Superior temporal gyrus (tissue), 1 donor: ENCODE measurements around the gene TIMM50.
"Not testable (repeated sequence)": the region's sequence is repeated elsewhere in the genome, so short reads cannot be mapped to it uniquely, and the experiment has no call there.

Experiments
- DNase-seq: peaks from one replicate; pipeline ENCODE4 v3.0.0-alpha.2; 2016; ENCODE audit errors: extremely low spot score

Gene TIMM50

DNA sequence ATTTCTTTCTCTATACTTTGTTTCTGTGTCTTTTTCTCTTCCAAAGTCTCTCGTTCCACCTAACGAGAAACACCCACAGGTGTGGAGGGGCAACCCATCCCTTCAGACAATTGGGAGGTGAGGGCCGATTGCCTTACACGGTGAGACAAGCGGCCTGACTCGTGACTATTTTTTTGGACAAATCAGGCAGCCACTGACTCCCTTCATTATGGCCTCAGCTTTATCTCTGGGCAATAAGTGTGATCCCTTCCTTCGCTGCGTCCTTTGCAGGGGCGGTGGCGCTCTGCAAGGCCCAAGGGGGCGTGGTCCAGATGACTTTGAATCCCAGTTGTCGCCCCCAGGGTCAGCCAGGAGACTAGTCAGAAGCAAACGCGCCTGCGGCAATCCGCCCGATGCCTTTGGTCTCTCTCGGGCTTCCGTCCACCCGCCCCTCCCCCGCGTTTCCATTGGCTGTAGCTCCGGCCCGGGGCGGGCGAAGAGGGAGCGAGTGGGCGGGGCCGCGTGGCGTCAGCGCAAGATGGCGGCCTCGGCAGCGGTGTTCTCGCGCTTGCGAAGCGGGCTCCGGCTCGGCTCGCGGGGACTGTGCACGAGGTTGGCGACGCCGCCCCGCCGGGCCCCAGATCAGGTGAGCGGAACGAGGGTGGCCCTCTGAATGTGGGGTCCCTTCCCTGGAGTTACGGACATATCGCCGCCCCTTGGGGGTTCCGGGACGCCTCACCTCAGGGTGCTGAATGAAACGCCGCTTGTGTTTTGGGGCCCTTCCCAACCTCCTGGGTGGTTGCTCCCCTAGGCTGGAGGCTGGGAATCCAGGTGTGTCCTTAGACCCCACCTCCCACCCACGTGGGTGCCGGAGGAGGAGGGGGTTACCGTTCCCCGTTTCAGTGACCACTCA lies at the start of gene TIMM50:
TSS of gene TIMM50 (plus strand) at position 502 of the 892 bp plus-strand sequence. CDS start at position 518, 16 bp downstream.
- DNase-seq = peak; percentile 96

DNA sequence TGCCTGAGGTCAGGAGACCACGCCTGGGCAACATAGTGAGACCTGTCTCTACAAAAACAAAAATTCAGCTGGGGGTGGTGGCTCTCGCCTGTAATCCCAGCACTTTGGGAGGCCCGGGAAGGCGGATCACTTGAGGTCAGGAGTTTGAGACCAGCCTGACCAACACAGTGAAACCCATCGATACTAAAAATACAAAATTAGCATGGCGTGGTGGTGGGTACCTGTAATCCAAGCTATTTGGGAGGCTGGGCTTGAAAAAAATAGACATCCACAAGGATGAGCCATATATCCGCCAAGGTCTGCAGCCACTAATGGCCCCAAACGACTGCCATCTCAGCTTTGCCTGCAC lies 48.0 kb upstream of the TIMM50 start:
- no peak for DNase-seq

GRCh38 chr19:39433480-39434079 lies 47.1 kb upstream of the TIMM50 start:
- no peak for DNase-seq

- DNase-seq = no peak
Observed at GRCh38 chr19:39434123-39435076, 46.2 kb upstream of the TIMM50 start.

DNA sequence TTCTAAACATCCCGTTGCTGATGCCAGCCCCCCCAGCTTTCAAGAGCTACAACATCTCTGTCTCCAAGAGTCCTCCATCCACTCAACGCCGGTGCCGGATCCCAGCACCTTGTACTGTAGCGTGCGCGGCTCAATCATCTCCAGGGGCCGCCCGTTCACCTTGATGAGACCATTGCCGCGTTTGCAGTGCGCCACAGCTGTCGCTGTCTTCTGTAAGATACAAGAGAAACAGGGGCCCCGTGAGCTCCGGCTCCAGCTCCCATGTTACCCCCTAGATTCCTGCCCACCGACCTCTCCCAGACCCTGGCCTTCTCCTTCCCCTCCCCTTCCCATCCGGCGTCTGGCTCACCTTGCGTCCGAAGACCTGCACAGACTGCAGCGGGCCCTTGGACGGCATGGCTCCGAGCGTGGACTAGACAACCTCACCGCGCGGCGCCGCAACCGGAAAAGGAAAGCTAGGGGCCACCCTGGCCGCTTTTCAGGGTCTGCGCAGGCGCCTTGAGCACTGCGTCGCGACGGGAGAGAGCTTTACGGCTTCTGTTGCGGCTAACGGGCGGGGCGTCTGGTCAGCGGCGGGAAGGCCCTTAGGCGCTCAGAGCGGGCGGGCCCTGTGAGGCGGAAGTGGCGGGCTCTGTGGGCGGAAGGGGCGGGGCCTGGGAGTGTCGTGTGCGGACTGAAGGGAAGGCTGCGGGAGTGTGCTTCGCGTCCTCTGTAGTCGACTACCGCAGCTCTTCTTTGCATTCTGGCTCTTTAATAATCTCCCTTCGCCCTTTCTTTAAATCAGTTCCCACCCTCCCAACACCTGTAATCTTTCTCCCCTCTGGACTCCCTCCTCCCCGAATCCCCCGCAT lies 44.9 kb upstream of the TIMM50 start, which contains the start of gene RPS16:
TSS of gene RPS16 (minus strand) at position 451 of the 851 bp plus-strand sequence. CDS start at position 397, 54 bp downstream.
- DNase-seq = peak; percentile 99

DNA sequence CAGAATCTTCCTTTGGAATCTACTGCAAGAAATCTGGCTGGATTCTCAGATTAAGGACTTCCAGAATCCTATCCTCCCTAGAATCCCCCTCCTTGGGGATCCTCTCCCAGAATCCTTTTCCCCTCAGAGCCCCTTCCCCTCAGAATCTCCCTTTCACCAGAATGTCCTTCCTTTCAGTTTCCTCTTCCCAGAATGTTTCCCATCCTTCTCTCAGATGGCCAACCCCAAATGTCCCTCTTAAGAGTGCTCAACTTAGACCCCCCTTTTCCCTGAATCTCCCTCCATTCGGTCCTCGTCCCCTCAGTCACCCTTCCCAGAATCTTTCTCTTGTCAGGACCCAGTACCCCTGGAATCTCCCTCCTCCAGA lies 44.3 kb upstream of the TIMM50 start:
- no peak for DNase-seq

DNA sequence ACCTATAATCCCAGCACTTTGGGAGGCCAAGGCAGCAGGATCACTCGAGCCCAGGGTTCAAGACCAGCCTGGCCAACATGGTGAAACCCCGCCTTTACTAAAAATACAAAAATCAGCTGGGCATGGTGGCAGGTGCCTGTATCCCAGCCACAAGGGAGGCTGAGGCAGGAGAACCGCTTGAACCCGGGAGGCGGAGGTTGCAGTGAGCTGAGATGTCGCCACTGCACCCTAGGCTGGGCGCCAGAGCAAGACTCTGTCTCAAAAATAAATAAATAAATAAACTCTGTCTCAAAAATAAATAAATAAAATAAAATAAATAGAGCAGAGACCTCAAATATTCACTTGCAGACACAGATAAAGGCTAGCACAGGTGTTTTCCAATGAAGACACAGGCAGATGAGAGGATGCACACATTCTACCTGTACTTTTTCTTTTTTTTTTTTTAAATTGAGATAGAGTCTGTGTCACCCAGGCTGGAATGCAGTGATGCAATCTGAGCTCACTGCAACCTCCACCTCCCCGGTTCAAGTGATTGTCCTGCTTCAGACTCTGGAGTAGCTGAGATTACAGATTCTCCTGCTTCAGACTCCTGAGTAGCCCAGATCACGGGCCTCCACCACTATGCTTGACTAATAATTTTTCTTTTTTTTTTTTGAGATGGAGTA lies 42.2 kb upstream of the TIMM50 start:
- no peak for DNase-seq

- DNase-seq = no peak
Observed at GRCh38 chr19:39444598-39445195, 35.9 kb upstream of the TIMM50 start.

DNA sequence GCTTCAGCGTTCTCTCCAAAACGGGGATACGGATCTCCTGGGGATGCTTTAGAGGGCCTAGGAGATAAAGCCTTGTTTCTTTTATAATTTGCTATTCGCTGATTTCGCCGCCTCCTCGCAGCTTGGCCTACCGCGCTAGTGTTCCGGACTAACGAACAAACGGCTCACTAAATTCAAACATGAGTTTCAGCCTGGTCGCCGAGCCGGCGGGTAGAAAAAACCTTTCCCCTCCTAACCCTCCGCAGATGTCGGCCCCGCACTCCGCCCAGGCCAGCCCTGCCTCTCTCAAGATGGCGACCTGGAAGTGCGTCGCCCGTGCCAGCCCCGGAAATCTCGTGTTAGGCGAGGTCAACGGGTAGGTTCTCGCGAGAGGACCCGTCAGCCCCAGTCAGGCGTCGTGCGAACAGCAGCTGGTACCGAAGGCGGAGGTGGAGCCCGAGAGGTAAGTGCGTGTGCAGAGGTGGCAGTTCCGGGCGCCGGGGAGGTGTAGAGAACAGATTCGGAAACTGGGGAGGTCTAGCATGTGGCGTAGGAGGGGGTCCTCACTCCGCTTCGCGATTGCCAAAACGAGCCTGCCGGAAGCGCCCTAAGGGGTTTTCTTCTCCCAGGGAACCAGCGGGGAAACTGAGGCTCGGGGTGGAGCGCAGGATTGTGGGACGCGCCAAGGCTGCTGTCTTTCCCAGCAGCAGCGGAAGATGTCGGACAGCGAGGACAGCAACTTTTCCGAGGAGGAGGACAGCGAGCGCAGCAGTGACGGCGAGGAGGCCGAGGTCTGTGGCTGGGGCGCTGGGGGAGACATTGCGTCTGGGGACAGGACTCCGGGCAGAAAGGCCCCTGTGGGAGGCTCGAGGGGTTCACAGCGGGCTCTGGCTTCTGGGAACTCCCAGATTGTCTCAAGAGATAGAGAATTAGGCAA lies 35.2 kb upstream of the TIMM50 start, which contains the start of gene SUPT5H:
TSS of gene SUPT5H (plus strand) at position 387 of the 916 bp plus-strand sequence. CDS start at position 696, 309 bp downstream.
- DNase-seq = peak; percentile 97

DNA sequence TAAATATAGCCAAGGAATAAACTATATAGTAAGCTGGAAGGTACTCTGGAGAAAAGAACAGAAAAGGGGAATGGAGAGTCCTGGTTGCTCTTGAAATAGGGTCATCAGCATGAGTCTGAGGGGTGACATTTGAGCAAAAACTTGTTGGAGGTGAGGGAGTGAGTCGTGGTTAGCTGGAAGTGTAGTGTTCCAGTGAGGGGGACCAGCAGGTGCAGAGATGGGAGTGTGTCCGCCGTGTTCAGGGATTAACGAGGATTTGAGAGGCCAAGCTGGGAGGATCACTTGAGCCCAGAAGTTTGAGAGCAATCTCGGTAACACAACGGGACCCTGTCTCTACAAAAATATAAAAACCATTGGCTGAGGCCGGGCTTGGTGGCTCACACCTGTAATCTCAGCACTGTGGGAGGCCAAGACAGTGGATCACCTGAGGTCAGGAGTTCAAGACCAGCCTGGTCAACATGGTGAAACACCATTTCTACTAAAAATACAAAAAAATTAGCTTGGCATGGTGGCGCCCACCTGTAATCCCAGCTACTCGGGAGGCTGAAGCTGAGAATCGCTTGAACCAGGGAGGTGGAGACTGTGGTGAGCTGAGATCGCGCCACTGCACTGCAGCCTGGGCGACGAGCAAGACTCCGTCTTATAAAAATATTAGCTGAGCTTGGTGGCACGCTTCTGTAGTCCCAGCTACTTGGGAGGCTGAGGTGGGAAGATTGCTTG lies 34.1 kb upstream of the TIMM50 start:
- DNase-seq = no peak

- no peak for DNase-seq
Observed at GRCh38 chr19:39448271-39448670, 32.4 kb upstream of the TIMM50 start.

DNA sequence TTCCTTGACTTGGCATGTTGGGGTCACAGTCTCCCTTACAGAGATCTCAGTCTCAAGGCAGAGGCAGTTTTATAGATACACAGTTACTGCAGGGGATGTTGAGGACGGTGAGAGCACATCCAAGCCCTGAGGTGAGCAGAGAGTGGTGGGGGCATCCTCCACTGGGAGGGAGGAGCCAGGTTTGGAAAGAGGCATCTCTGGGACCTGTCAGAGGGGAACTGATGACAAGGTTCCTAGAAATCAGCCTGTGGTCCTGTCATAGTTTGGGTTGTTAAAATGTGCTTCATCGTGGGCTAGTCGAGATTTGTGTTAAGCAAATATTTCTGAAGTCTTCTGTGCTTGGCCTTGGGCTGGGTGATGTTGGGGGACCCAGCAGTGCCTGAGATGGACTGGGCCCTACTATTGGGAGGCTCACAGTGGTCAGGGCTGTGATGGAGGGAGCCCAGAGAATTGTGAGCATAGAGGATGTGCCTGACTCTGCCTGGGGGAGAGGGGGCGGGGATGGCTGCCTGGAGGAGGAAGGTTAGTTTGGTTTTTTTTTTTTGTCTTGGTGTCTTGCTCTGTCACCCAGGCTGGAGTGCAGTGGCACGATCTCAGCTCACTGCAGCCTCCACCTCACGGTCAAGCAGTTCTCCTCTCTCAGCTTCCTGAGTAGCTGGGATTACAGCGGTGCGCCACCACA lies 31.4 kb upstream of the TIMM50 start:
- no peak for DNase-seq

GRCh38 chr19:39451257-39451656 lies 29.4 kb upstream of the TIMM50 start:
- DNase-seq = not testable (repeated sequence)

DNA sequence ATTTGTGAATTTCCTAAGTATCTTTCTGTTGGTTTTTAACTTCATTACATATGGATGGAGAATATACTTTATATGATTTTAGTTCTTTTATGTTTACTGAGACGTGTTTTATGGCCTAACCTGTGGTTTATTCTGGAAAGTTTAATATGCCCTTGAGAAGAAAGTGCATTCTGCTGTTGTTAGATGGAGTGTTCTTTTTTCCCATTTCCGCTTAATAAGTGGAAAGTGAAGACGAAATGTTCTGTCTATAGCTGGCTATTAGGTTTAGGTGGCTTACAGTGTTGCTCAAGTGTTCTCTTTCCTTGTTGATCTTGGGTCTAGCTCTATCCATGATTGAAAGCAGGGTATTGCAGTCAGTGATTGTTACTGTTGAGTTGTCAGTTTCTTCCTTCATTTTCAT lies 17.2 kb upstream of the TIMM50 start:
- DNase-seq = no peak

GRCh38 chr19:39465956-39466747 lies 14.5 kb upstream of the TIMM50 start:
- no peak for DNase-seq

DNA sequence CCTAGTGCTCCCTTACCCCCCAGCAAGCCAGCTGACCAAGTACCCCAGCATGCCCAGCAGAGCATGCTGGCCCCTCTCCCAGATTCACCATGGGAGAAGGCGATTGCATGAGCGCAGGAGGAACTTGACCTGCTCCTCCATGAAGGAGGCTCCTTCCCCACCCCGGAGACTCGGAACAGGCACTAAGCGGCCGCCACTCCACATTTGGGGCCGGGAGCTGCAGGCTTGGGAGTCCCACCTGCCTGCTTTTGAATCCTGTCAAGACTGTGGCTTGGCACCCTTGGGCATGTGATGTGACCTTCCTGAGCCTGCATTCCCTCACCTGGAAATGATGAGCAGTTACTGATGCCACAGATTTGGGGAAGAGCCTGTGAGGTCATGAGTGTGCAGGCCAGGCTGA lies 12.7 kb upstream of the TIMM50 start:
- no peak for DNase-seq

DNA sequence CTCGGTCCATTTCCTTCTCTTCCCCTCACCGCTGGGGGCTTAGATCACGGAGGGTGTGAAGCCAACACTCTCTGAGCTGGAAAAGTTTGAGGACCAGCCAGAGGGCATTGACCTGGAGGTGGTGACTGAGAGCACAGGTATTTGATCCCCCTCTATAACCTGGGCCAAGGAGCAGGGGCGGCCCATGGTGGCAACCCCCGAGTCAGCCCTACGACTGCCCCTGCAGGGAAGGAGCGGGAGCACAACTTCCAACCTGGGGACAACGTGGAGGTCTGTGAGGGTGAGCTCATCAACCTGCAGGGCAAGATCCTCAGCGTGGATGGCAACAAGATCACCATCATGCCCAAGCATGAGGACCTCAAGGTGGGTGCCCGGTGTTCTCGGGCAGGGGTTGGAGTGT lies 11.6 kb upstream of the TIMM50 start:
- DNase-seq = no peak
